Measurements from ENCODE around the gene RTN4RL1.
A peak's percentile ranks its signal among the peaks of the same experiment; 100 is the strongest.

Gene RTN4RL1

GRCh38 chr17:2059547-2060384 is 34.6 kb upstream of the RTN4RL1 start:
- DNase-seq: no peak

DNA sequence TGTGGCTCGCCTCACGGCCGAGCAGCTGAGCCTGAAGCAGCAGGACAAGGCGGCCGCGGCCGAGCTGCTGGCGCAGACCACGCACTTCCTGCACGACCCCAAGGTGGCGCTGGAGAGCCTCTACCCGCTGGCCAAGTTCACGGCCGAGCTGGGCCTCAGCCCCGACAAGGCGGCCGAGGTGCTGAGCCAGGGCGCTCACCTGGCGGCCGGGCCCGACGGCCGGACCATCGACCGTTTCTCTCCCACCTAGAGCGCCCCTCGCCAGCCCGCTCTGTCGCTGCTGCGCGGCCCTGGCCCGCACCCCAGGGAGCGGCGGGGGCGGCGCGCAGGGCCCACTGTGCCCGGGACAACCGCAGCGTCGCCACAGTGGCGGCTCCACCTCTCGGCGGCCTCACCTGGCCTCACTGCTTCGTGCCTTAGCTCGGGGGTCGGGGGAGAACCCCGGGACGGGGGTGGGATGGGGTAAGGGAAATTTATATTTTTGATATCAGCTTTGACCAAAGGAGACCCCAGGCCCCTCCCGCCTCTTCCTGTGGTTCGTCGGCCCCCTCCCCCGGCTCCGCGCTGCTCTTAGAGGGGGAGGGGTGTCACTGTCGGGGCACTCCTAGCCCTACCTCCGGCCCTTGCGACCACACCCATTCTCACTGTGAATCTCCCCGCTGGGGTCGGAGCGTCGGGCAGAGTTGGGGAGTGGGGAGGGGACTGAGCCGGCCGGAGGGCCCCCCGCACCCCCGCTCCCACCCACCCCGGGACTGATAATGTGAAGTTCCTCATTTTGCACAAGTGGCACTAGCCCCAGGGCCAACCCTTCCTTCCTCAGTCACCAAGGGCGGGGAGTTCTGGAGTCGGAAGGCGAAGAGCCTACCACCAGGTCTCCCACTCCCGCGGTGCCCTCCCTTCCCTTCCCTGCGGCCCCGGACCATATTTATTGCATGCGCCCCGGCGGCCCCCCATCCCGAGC is 33.7 kb upstream of the RTN4RL1 start:
- DNase-seq: no peak

DNA sequence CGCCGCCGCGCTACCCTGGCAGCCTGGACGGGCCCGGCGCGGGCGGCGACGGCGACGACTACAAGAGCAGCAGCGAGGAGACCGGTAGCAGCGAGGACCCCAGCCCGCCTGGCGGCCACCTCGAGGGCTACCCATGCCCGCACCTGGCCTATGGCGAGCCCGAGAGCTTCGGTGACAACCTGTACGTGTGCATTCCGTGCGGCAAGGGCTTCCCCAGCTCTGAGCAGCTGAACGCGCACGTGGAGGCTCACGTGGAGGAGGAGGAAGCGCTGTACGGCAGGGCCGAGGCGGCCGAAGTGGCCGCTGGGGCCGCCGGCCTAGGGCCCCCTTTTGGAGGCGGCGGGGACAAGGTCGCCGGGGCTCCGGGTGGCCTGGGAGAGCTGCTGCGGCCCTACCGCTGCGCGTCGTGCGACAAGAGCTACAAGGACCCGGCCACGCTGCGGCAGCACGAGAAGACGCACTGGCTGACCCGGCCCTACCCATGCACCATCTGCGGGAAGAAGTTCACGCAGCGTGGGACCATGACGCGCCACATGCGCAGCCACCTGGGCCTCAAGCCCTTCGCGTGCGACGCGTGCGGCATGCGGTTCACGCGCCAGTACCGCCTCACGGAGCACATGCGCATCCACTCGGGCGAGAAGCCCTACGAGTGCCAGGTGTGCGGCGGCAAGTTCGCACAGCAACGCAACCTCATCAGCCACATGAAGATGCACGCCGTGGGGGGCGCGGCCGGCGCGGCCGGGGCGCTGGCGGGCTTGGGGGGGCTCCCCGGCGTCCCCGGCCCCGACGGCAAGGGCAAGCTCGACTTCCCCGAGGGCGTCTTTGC is 32.8 kb upstream of the RTN4RL1 start:
- no peak for DNase-seq

- DNase-seq: no peak
Measured at GRCh38 chr17:2057175-2057759, 32.1 kb upstream of the RTN4RL1 start.

DNA sequence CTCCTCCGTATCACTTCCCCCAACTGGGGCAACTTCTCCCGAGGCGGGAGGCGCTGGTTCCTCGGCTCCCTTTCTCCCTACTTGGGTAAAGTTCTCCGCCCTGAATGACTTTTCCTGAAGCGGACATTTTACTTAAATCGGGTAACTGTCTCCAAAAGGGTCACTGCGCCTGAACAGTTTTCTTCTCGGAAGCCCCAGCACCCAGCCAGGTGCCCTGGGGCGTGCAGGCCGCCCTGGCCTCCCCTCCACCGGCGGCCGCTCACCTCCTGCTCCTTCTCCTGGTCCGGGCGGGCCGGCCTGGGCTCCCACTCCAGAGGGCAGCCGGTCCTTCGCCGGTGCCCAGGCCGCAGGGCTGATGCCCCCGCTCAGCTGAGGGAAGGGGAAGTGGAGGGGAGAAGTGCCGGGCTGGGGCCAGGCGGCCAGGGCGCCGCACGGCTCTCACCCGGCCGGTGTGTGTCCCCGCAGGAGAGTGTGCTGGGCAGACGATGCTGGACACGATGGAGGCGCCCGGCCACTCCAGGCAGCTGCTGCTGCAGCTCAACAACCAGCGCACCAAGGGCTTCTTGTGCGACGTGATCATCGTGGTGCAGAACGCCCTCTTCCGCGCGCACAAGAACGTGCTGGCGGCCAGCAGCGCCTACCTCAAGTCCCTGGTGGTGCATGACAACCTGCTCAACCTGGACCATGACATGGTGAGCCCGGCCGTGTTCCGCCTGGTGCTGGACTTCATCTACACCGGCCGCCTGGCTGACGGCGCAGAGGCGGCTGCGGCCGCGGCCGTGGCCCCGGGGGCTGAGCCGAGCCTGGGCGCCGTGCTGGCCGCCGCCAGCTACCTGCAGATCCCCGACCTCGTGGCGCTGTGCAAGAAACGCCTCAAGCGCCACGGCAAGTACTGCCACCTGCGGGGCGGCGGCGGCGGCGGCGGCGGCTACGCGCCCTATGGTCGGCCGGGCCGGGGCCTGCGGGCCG is 31.4 kb upstream of the RTN4RL1 start:
- no peak for DNase-seq

DNA sequence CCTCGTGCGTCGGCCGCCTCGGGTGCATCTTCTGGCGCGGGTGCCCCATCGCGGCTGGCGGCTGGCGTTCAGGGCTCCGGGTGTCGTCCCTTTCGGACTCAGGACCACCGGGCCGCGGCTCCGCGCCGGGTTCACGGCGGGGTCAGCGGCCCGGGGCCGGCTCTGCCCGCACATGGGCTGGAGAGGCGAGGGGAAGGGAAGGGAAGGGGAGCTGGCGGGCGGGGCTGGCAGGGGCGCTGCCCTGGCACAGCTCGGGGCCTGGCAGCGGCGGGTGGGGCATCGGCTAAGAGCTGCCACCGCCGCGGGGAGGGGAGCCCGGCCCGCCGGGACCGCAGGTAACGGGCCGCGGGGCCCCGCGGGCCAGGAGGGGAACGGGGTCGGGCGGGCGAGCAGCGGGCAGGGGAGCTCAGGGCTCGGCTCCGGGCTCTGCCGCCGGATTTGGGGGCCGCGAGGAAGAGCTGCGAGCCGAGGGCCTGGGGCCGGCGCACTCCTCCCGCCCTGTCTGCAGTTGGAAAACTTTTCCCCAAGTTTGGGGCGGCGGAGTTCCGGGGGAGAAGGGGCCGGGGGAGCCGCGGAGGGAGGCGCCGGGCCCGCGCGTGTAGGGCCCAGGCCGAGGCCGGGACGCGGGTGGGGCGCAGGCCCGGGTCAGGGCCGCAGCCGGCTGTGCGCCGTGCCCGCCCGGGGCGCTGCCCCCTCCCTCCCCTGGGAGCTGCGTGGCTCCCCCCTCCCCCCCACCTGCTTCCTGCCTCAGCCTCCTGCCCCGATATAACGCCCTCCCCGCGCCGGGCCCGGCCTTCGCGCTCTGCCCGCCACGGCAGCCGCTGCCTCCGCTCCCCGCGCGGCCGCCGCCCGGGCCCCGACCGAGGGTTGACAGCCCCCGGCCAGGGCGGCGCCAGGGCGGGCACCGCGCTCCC is 30.4 kb upstream of the RTN4RL1 start:
- DNase-seq: no peak

DNA sequence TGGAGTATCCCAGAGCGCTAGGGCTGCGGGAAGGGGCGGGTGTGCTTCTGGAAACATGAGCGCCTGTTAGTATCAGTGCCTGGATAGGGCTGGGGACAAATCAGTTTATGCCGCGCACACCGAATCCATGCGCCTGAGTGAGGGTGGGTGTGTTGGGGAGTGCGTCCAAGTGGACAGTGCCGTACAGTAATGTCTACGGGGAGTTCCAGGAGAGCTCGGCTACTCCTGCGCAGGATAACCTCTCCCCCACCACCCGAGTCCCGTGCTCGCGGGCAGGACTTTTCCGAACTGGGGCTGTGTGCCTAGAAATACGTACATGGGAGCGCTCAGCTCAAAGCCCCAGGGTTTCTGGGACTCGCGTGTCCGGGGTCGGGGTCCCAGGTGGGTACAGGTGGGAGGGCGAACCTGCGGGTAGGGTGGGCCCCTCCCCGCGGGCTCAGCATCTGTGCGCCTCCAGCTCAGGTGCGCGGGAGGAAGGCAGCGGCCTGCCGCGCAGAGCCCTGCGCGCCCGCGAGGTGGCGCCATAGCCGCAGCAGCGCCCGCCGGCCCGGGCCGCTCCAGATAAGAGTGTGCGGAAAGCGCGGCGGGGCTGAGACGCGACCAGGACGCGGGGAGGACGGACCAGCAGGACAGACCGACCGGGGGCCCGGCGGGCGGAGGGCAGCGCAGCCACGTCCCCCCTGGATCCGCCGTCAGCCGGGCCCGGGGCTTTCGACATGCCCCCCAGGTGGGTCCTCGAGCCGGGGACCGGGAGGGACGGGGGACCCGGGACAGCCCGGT is 29.6 kb upstream of the RTN4RL1 start, which contains the start of gene HIC1:
Gene HIC1 (plus strand): TSS at position 592 of the 780 bp plus-strand sequence. CDS start 1,588 bp downstream, outside the sequence.
- DNase-seq: peak; percentile 16

GRCh38 chr17:2054262-2054511 is 29.1 kb upstream of the RTN4RL1 start:
- no peak for DNase-seq

- peak; percentile 18 for DNase-seq
Measured at GRCh38 chr17:2053380-2054261, 28.5 kb upstream of the RTN4RL1 start.

DNA sequence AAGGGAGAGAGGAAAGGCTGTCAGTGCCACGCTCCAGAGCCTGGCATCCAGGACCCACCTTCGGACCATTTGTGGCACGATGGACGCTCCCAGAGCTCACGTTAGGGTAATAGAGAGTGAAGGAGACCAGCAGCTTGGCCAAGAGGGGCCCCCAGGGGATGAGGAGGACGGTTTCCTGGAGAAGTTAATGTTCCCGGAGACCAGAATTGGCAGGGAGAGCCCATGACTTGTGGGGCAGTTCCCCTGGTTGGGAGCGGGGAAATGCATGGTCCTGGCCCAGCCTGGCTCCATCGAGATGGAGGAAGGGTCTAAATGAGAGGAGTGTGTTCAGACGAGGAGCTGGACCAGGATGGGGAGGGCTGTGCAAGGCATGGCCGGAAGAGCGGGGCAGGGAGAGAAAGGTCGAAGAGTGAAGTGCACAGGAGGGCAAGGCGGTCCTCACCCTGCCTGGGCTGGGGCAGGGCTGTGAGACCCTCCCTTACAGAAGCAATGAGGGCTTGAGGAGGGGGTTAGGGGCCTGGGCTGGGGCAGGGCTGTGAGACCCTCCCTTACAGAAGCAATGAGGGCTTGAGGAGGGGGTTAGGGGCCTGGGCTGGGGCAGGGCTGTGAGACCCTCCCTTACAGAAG is 26.9 kb upstream of the RTN4RL1 start:
- no peak for DNase-seq

DNA sequence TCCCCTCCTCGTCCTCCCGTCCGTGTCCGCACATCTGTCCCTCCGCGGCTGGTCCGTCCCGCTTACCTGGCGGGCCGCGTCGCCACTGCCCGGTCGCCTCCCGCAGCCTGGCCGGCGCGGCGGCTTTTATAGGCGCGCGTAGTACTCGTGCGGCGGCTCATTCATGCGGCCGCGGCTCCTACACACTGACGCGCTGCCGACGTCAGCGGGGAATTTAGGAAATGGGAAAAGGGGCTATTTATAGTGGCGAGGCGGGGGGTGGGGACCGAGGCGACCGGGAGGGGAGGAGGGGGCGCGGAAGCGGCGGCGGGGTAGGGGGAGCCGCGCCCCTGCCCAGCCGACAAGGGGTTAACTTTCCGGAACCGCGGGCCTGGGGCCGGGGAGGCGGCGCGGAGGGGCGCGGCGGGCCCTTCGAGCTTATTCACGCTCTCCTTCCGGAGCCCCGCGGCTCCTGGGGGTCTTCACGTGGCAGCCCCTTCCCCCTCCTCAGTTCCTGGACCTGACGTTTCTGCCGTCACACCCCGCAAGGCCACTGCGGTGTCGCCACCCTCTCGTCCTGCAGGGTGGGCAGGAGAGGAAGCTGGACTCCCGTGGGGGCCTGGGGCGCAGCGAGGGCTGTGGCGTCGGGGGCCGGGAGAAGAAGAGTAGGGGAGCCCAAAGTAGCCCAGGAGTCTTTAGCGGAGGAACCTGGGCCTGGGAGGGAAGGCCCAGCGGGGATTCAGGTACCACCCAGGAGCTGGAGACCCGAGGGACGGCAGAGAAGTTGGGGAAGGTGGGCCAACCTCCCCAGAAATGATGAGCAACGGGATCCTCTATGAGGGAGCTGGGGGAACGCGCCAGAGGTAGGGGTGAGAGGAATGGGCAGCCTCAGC is 26.2 kb upstream of the RTN4RL1 start:
- DNase-seq: no peak

- DNase-seq: no peak
Measured at GRCh38 chr17:2050300-2051060, 25.3 kb upstream of the RTN4RL1 start.

- DNase-seq: peak; percentile 16
Measured at GRCh38 chr17:2049333-2050299, 24.5 kb upstream of the RTN4RL1 start.

GRCh38 chr17:2048805-2049204 is 23.7 kb upstream of the RTN4RL1 start:
- no peak for DNase-seq

DNA sequence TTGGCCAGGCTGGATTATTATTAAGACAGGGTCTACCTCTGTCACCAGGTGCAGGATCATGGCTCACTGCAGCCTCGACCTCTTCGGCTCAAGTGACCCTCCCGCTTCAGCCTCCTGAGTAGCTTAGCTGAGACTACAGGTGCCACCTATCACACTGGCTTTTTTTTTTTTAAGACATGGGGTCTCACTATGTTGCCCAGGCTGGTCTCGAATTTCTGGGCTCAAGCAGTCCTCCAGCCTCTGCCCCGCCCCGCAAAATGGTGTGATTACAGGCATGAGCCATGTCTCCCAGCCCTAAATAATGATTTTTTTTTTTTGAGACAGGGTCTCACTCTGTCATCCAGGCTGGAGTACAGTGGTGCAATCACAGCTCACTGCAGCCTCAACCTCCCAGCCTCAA is 22.5 kb upstream of the RTN4RL1 start:
- DNase-seq: no peak

Measured in NCI-H510A treated with DMSO at 0.1 percent for 48 hours (cell line).